NK-92 (cell line): ENCODE measurements around the gene ABCA8.
"Not testable (repeated sequence)": the region's sequence is repeated elsewhere in the genome, so short reads cannot be mapped to it uniquely, and the experiment has no call there.

Source experiments
- DNase-seq: peaks from one replicate; lab custom pipeline; 2025; ENCODE audit not compliant: unreplicated experiment; lab: John Stamatoyannopoulos, UW

Gene ABCA8

GRCh38 chr17:68944435-68945035, 10.7 kb downstream of the ABCA8 start:
- no peak for DNase-seq

- not testable (repeated sequence) for DNase-seq
Measured at GRCh38 chr17:68943812-68944182, 11.4 kb downstream of the ABCA8 start.

- no peak for DNase-seq
Measured at GRCh38 chr17:68943123-68943811, 11.9 kb downstream of the ABCA8 start.

- DNase-seq, result no peak
Measured at GRCh38 chr17:68942389-68942788, 12.8 kb downstream of the ABCA8 start.

GRCh38 chr17:68941761-68942160, 13.4 kb downstream of the ABCA8 start:
- no peak for DNase-seq

GRCh38 chr17:68939195-68939594, 16.0 kb downstream of the ABCA8 start:
- no peak for DNase-seq

- DNase-seq, result no peak
Measured at GRCh38 chr17:68937890-68938514, 17.2 kb downstream of the ABCA8 start.

- no peak for DNase-seq
Measured at GRCh38 chr17:68927516-68927915, 27.7 kb downstream of the ABCA8 start.

- DNase-seq, result no peak
Measured at GRCh38 chr17:68924793-68925720, 30.1 kb downstream of the ABCA8 start.

- DNase-seq, result no peak
Measured at GRCh38 chr17:68910789-68911431, 44.3 kb downstream of the ABCA8 start.

GRCh38 chr17:68910251-68910705, 44.9 kb downstream of the ABCA8 start:
- DNase-seq, result no peak

GRCh38 chr17:68909066-68909465, 46.1 kb downstream of the ABCA8 start:
- DNase-seq, result no peak

GRCh38 chr17:68908045-68908444, 47.1 kb downstream of the ABCA8 start:
- DNase-seq, result no peak

- DNase-seq, result no peak
Measured at GRCh38 chr17:68906638-68907037, 48.6 kb downstream of the ABCA8 start.

GRCh38 chr17:68903286-68903685, 51.9 kb downstream of the ABCA8 start:
- DNase-seq, result no peak

- DNase-seq, result no peak
Measured at GRCh38 chr17:68897557-68897956, 57.6 kb downstream of the ABCA8 start.

GRCh38 chr17:68892658-68893057, 62.5 kb downstream of the ABCA8 start:
- DNase-seq, result no peak

- DNase-seq, result no peak
Measured at GRCh38 chr17:68892193-68892592, 63.0 kb downstream of the ABCA8 start.

GRCh38 chr17:68886401-68886800, 68.8 kb downstream of the ABCA8 start:
- no peak for DNase-seq

- no peak for DNase-seq
Measured at GRCh38 chr17:68884888-68885287, 70.3 kb downstream of the ABCA8 start.
